DMS79 treated with DMSO at 0.1 percent for 48 hours (cell line): ENCODE data around the gene ADAMTS17.
"Not testable (repeated sequence)": the region's sequence is repeated elsewhere in the genome, so short reads cannot be mapped to it uniquely, and the experiment has no call there.

Experiments used
- DNase-seq: peaks from one replicate; lab custom pipeline; 2025; lab: John Stamatoyannopoulos, UW

Gene ADAMTS17

DNA sequence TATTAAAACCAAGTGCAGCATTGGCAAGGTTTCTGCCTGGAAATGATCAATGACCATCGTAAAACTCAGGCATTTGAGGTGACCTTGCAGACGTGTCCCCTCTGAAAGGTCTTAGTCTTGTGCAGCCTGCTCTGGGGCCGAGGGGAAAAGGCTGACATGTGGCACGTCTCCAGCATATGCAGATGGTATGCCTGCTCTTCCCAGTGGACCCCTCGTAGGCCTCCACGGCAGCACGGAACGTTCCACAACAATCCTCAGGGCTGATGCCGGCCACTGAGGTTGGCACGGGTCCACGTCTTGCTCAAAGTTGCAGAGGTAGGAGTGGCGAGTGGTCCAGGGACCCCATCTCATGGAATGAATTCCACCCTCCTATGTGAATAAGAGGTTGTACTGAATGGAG lies 361.0 kb downstream of the ADAMTS17 start:
- no peak for DNase-seq

DNA sequence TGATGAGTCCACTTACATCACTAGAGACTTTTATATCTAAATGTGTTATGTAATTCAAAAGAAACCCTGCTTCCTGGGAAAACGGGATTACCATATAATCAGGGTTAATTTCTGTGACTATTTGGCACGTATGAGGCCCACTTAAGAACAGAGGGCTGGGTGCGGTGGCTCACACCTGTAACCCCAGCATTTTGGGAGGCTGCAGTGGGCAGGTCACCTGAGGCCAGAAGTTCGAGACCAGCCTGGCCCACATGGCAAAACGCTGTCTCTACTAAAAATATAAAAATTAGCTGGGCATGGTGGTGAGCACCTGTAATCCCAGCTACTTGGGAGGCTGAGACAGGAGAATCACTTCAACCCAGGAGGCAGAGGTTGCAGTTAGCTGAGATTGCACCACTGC lies 361.9 kb downstream of the ADAMTS17 start:
- not testable (repeated sequence) for DNase-seq

- DNase-seq: no peak
These were observed 362.4 kb downstream of the ADAMTS17 start for GRCh38 chr15:99979371-99979770.

DNA sequence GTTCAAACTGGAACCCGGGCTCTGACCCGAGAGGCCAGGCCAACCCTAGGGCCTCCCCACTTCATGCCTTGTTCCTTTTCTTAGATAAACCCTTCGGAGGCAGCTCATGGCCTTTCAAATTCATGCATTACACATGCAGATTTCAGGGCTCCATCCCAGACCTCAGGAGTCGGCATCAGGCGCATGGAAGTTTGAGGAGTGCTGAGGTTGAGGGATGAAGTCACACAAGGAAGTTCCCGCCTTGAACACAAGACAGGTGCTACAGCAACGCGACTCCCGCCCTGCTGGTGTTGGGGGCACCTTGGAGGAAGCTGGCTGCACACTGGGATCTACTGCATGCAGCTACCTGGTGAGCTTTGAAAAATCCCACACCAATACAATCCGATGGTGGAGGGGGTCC lies 363.3 kb downstream of the ADAMTS17 start:
- DNase-seq: no peak

DNA sequence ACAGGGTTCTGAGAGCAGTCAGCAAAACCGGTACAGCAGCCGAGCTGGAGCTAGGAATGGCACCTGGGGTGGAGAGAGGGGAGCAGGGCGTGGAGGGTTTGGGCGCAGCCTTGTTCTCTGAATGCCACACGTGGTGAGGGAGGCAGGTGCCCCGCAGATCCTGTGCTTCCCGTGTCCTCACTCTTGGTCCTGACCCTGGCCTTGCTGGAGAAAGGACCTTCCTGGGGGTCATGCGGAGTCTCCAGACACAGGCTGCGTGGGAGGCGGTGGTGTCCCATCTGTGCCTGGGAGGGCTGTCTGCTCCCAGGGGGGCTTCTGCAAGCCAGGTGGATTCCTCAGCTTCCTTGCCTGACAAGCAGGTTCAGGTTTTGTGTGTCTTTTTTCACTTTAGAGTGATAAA lies 363.8 kb downstream of the ADAMTS17 start:
- DNase-seq: no peak

DNA sequence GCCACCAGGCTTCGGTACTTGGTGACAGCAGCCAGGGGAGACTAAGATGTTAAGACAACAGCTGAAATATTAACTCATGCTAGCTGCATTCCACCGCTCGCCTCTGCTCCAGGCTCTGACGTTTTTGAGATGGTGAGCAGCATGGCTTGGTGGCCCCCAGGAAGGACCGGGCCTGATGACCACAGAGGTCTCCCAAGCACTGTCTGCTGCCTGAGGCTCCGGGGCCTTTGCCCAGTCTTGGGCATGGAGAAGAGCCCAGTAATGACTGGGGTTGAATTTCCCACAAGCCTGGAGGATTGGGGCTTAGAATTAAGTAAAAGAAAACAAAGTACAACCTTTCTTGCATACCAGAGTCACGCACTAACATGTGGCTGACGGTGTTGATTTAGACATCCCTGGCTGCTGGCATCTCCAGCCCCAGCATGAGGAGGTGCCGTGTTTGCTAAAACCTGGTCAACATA lies 364.9 kb downstream of the ADAMTS17 start:
- no peak for DNase-seq

DNA sequence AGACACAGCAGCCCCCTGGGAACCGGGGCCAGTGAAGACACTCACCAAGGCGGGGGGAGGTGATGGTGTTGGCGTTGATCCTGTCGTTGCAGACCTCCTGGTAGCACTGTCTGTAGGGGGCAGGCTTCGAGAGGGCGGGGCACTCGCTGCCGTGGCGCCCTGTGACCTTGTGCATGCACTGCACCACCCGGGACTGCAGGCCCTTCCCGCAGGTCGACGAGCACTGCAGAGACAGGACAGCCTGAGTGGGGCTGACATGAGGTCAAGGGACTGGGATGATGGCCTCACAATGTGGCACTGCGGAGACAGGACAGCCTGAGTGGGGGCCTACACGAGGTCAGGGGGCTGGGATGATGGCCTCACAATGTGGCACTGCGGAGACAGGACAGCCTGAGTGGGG lies 365.8 kb downstream of the ADAMTS17 start:
- DNase-seq: no peak

- no peak for DNase-seq
These were observed 367.5 kb downstream of the ADAMTS17 start for GRCh38 chr15:99974246-99974645.

DNA sequence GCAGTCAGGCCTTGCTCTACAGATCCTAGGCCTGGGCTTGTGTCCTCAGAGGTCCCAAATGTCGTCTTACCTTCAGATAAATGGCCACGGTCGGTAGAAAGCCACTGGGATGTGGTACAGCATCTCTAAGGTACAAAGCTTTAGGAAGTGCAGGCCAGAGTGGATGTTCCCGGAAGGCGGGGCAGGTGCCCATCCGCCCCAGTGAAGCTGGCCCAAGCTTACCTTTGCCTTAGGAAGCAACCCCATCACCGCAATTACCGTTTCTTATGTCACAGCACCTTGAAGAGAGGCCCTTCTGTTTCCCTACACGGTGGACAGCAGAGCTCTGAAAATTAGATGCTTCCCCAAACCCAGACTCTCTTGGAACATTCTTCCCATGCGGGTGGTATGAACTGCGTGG lies 368.4 kb downstream of the ADAMTS17 start:
- no peak for DNase-seq

- DNase-seq: no peak
These were observed 370.8 kb downstream of the ADAMTS17 start for GRCh38 chr15:99970891-99971430.

DNA sequence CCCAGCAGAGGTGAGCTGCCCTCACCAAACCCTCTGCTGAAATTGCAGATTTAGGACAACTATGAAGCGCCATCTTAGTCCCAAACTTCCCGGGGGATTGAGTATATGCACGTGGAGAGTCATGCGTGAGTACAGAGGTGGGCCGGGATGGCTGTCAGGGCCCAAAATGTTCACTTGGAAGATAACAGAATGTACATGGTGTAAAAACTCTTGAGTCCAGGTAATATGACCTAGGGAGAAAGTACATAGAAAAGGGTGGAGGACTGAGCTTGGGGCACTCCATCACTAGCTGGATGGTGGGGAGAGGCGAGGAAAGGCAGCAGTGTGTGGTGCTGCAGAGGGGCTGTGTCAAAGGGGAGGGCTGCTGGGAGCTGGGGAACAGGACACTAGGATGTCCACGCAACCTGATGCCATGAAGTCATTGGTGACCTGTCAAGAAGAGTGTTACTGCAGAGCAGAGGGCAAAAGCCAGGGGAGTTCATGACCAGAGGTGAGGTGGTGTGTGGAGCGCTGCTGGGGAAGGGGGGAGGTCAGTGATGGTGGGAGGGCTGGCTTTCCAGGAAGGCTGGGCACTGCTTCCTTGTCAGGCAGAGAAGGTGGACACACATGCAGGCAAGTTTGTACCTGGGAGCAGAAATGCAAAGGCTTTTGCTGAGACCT lies 372.4 kb downstream of the ADAMTS17 start:
- DNase-seq: no peak

- DNase-seq: no peak
These were observed 373.9 kb downstream of the ADAMTS17 start for GRCh38 chr15:99967841-99968371.

DNA sequence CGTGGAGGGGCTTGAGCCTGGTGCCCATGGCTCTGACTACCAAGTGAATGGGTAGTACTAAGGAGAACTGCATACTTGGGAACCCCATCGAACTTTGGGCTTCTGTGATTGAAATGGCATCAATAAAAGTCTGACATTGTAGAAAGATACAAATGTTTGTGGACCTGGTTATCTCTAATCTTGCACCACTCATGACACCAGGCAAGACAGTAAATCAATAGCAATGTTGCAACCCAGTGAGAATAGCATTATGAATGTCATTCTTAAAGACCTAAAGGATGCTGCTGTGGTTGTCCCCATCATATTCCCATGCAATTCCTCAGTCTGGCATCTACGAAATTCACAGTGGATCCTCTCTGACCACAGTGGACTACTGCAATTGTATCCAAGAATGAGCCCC lies 375.0 kb downstream of the ADAMTS17 start:
- no peak for DNase-seq

DNA sequence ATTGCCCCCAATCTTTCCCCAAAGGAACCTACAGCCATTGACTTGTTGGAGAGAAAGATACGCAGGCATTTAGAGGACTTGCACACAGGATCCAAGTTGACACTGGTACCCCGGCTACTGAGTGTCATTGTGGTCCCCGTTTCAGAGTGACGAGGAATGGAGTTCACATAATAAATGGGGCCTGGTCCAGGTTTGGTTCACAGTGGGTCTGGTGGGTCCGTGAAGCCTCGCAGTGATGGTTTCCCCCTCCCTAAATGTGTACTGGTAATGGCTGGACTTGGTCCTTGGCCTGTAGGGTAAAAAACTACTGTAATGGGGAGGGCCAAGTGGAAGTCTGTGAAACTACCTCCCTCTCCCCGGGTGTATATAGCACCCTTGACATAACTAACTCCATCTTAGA lies 376.4 kb downstream of the ADAMTS17 start:
- DNase-seq: no peak

GRCh38 chr15:99963976-99964375 lies 377.8 kb downstream of the ADAMTS17 start:
- no peak for DNase-seq

DNA sequence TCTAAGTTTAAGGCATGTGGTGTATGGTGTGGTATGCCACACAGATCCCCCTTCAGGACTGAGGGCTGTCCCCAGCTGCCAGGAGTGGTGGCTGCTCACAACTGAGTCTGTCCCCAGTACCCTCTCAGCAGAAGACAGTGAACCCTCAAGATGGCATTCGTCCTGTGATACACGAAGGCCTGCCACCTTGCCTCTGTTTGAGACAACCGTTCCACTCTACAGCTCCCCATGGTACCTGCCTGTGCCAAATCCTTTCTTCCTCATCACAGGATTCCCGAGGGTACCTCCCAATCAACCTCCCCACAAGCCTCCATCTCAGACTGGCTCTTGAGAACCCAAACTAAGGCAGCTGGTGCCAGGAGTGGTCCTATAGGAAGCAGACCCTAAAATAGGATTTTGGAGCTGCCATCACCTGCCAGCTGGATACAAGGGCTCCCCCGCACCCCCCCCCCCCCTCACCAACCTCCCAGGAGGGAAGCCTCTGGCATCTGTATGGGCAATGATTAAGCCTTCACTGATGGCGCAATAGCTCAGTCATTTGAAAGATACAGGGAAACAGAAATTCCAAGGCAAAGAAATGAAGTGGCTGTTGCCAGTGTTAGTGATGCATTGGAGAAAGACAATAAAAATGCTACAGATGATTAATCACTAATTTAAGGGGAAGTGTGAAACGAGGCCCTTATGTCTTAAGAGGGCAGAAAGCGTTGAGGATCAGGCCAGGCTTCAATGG lies 378.5 kb downstream of the ADAMTS17 start:
- DNase-seq: no peak

DNA sequence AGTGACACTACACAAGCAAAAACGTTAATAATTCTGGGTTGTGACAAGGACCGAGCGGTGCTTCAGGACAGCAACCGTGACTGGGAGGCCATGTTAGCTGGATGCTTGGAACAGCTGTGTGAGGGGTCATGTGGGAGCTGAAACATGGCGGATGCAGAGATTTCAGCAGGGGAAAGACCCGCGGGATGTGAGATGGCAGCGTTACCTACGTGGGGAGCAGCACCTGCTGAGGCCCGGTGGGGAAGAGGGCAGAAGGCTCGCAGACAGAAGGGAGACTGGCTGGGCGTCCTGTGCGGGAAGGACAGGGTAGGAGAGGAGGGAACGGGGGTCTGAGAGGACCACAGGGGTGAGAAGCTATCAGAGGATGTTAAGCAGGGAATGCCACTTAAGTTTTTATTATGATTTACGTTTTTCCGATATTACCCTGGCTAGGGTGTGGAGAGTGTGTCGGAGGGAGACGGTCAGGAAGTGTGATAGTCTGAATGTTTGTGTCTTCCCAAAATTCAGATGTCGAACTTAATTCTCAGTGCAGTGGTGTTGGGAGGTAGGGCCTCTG lies 379.7 kb downstream of the ADAMTS17 start:
- no peak for DNase-seq

- no peak for DNase-seq
These were observed 380.7 kb downstream of the ADAMTS17 start for GRCh38 chr15:99961011-99961441.

GRCh38 chr15:99959326-99959725 lies 382.4 kb downstream of the ADAMTS17 start:
- no peak for DNase-seq

GRCh38 chr15:99958426-99959097 lies 383.2 kb downstream of the ADAMTS17 start:
- DNase-seq: no peak

DNA sequence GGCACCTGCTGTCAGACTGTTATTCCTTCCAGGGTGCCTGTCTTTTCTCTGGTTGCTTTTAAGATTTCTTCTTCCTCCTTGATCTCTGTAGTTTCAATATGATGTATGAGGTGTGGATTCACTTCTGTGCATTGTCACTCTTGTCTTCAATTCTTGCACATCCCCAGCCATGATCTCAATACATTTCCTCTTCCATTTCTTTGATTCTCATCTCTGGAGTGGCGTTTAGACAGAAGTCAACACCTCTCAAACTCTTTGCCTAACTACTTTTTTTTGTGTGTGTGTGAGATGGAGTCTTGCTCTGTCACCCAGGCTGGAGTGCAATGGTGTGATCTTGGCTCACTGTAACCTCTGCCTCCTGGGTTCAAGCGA lies 384.1 kb downstream of the ADAMTS17 start:
- no peak for DNase-seq
